ENCODE measurements around the gene SETMAR.
A peak's percentile ranks its signal among the peaks of the same experiment; 100 is the strongest.

The SETMAR gene

DNA sequence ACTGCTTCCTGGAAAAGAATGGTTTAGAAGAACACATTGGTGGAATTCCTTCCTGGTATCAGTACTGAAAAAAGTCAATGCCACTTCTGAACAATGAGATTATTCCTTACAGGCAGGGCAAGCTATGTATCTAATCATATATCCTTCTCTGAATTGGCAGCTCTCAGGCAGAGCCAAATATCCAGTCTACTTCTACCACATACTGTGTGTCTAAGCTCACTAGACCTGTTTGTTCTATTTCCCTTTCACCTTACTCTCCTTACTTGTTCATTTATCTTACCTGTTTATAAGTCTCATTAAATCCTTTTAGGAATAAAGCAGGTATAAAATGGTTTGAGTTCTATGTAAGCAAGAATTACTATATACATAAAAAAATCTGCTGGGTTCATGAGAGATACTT is 8.3 kb downstream of the SETMAR start:
- DNase-seq (ENCODE audit: low read depth): no peak
- no peak overlapping the region for H3K4me3 ChIP-seq (ENCODE audit: control insufficient read depth, low read depth, low read length)
- TF ChIP-seq, protein P1, sequence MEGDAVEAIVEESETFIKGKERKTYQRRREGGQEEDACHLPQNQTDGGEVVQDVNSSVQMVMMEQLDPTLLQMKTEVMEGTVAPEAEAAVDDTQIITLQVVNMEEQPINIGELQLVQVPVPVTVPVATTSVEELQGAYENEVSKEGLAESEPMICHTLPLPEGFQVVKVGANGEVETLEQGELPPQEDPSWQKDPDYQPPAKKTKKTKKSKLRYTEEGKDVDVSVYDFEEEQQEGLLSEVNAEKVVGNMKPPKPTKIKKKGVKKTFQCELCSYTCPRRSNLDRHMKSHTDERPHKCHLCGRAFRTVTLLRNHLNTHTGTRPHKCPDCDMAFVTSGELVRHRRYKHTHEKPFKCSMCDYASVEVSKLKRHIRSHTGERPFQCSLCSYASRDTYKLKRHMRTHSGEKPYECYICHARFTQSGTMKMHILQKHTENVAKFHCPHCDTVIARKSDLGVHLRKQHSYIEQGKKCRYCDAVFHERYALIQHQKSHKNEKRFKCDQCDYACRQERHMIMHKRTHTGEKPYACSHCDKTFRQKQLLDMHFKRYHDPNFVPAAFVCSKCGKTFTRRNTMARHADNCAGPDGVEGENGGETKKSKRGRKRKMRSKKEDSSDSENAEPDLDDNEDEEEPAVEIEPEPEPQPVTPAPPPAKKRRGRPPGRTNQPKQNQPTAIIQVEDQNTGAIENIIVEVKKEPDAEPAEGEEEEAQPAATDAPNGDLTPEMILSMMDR (IDR thresholded peaks at IDR 0.05; ENCODE audit: control insufficient read depth, insufficient read depth, low read depth, low read length, missing control alignments): no peak

- no peak for DNase-seq (ENCODE audit: low read depth)
- no peak overlapping the region for H3K4me3 ChIP-seq (ENCODE audit: control insufficient read depth, low read depth, low read length)
- TF ChIP-seq, protein P1 (IDR thresholded peaks at IDR 0.05; ENCODE audit: control insufficient read depth, insufficient read depth, low read depth, low read length, missing control alignments): no peak
These were observed 10.6 kb downstream of the SETMAR start for GRCh38 chr3:4313606-4314293.

GRCh38 chr3:4314688-4315087 is 11.5 kb downstream of the SETMAR start:
- DNase-seq (ENCODE audit: low read depth): no peak
- H3K4me3 ChIP-seq (ENCODE audit: control insufficient read depth, low read depth, low read length): no peak overlapping the region
- TF ChIP-seq, protein P1 (IDR thresholded peaks at IDR 0.05; ENCODE audit: control insufficient read depth, insufficient read depth, low read depth, low read length, missing control alignments): peak; percentile 31

DNA sequence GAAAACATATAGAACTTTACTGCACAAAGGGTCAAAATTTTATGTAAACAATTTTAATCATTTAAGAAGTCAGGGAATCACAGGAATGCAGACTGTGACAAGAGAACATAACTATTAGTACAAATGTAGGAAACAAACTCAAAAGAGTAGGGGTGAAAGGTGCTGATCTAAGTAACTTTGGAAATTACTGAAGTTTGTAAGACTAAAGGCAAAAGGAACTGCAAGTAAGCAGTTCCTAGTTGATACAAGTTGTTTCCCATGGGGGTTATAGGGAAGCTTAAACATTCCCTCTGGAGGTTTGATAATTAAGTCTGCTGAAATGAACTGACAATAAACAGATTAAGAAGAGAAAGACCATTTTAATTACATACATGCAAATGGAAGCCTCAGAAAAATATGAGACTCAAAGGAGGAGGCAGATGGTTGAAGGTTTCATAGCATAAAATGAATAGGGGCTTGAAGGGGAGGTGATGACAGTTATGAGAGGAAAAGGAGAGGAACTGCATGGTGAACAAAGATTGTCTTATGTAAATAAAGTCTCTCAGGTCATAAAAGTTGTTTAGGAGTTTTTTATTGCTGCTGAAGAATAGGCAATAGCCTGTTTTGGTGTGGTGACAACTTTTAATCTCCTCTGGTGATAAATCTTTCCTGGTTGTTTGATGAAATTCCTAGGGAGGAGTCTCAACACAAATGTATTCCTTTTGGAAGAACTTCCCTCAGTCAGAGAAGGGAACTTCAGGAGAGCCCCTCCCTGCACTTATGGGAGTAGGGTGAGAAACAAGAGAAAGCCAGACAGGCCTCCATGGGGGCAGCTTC is 17.1 kb downstream of the SETMAR start:
- TF ChIP-seq, protein P1 (IDR thresholded peaks at IDR 0.05; ENCODE audit: control insufficient read depth, insufficient read depth, low read depth, low read length, missing control alignments): no peak
- DNase-seq (ENCODE audit: low read depth): no peak
- H3K4me3 ChIP-seq (ENCODE audit: control insufficient read depth, low read depth, low read length): no peak overlapping the region

- no peak overlapping the region for H3K4me3 ChIP-seq (ENCODE audit: control insufficient read depth, low read depth, low read length)
- TF ChIP-seq, protein P1 (IDR thresholded peaks at IDR 0.05; ENCODE audit: control insufficient read depth, insufficient read depth, low read depth, low read length, missing control alignments): no peak
- no peak for DNase-seq (ENCODE audit: low read depth)
These were observed 18.6 kb downstream of the SETMAR start for GRCh38 chr3:4321732-4322131.

- no peak overlapping the region for H3K4me3 ChIP-seq (ENCODE audit: control insufficient read depth, low read depth, low read length)
- peak; percentile 75 for DNase-seq (ENCODE audit: low read depth)
- TF ChIP-seq, protein P1 (IDR thresholded peaks at IDR 0.05; ENCODE audit: control insufficient read depth, insufficient read depth, low read depth, low read length, missing control alignments): no peak
These were observed 19.5 kb downstream of the SETMAR start for GRCh38 chr3:4322635-4323034.
